Smooth muscle cell (in vitro differentiated cells): ENCODE measurements around the gene FMN1. TPM values are rescaled to one million over a fixed set of nuclear protein-coding genes. Genes with fewer than 3 reads are reported as not detected.

ENCODE experiments used
- DNase-seq: peaks from one replicate; lab custom pipeline; 2025; ENCODE audit not compliant: unreplicated experiment; lab: John Stamatoyannopoulos, UW
- H2AFZ ChIP-seq: fragments of 200-600 bp; sonication (generic); 2 replicates; pipeline ENCODE4 v1.6.0; 2016; ENCODE audit warnings: antibody characterized with exemption, low read depth, mild to moderate bottlenecking
- H3F3A ChIP-seq: fragments of 200-600 bp; sonication (generic); 2 replicates; pipeline ENCODE4 v1.6.0; 2017; ENCODE audit warnings: antibody characterized with exemption, low read depth
- H3K27ac ChIP-seq: fragments of 200-600 bp; sonication (generic); 2 replicates; pipeline ENCODE4 v1.5.1; 2016; ENCODE audit warnings: low read depth, mild to moderate bottlenecking
- H3K27me3 ChIP-seq: fragments of 200-600 bp; sonication (generic); 2 replicates; pipeline ENCODE4 v1.6.1; 2016; ENCODE audit warnings: low read depth, mild to moderate bottlenecking
- H3K36me3 ChIP-seq: fragments of 200-600 bp; sonication (generic); 2 replicates; pipeline ENCODE4 v1.5.1; 2016; ENCODE audit warnings: low read depth
- H3K4me1 ChIP-seq: fragments of 200-600 bp; sonication (generic); 2 replicates; pipeline ENCODE4 v1.5.1; 2016; ENCODE audit warnings: low read depth
- H3K4me2 ChIP-seq: fragments of 200-600 bp; sonication (generic); 2 replicates; pipeline ENCODE4 v1.6.0; 2016; ENCODE audit warnings: mild to moderate bottlenecking
- H3K4me3 ChIP-seq: fragments of 200-600 bp; sonication (generic); 2 replicates; pipeline ENCODE4 v1.5.1; 2016; ENCODE audit warnings: mild to moderate bottlenecking
- H3K79me2 ChIP-seq: fragments of 200-600 bp; sonication (generic); 2 replicates; pipeline ENCODE4 v1.6.0; 2016; ENCODE audit warnings: low read depth, mild to moderate bottlenecking
- H3K9ac ChIP-seq: fragments of 200-600 bp; sonication (generic); 2 replicates; pipeline ENCODE4 v1.6.0; 2016; ENCODE audit warnings: low read depth
- H3K9me3 ChIP-seq: fragments of 200-600 bp; sonication (generic); replicated peaks from 2 replicates; pipeline ENCODE4 v1.5.1; 2016; ENCODE audit warnings: low read depth
- H4K20me1 ChIP-seq: fragments of 200-600 bp; sonication (generic); 2 replicates; pipeline ENCODE4 v1.6.0; 2016; ENCODE audit warnings: low read depth
- CTCF ChIP-seq: fragments of 200-600 bp; sonication (generic); IDR thresholded peaks from 2 replicates; pipeline ENCODE4 v1.5.1; 2017; ENCODE audit warnings: borderline replicate concordance, mild to moderate bottlenecking, antibody characterized with exemption; ENCODE audit not compliant: insufficient read depth, poor library complexity, severe bottlenecking
- WGBS: methylation state at CpG from one replicate; pipeline ENCODE4 v1.1.7; 2016; ENCODE audit warnings: low lambda C conversion rate; 5-methylcytosine and 5-hydroxymethylcytosine counted together
- polyA plus RNA-seq: library from polyadenylated mRNA; unstranded; fragments of >200 nt; fragmentation: Nextera tagmentation; extraction: Ambion mirVana; gene quantifications from 2 replicates; pipeline ENCODE4 v1.2.1, GENCODE V29; 2016
- total RNA-seq: library from RNA; depleted of rRNA; stranded (reverse); fragments of >200 nt; gene quantifications from 2 replicates; pipeline ENCODE4 v1.2.3, GENCODE V29; 2014

FMN1 gene
- total and polyA plus RNA-seq, 2 experiments from 2014 or later: 0.08 to 4.0 TPM

- Histone ChIP-seq H4K20me1 (no peaks in the 10 kb centered on the region), H3K36me3 (no peaks in the 10 kb centered on the region), H3K27me3 (no peaks in the 10 kb centered on the region), H3K9me3 (no peaks in the 10 kb centered on the region), H3F3A (no peaks in the 10 kb centered on the region), H3K79me2 (no peaks in the 10 kb centered on the region), H3K9ac (no peak overlapping the region), H3K4me3 (no peak overlapping the region), H3K4me2 (no peak overlapping the region), H3K4me1 (no peaks in the 10 kb centered on the region), H3K27ac (no peak overlapping the region), H2AFZ (no peak overlapping the region)
- DNase-seq: no peak
- TF ChIP-seq CTCF: no peak
- 87% methylated on average over 2 of the region's 2 CpGs for WGBS
These were observed 457.8 kb downstream of the FMN1 start for GRCh38 chr15:32736701-32737061.

- H3K4me2 ChIP-seq: no peak overlapping the region
- H3K27me3 ChIP-seq: no peaks in the 10 kb centered on the region
- H3K4me1 ChIP-seq: no peaks in the 10 kb centered on the region
- no peaks in the 10 kb centered on the region for H3F3A ChIP-seq
- H3K27ac ChIP-seq: no peak overlapping the region
- no peak overlapping the region for H2AFZ ChIP-seq
- H3K9ac ChIP-seq: no peak overlapping the region
- H3K36me3 ChIP-seq: no peaks in the 10 kb centered on the region
- no peak overlapping the region for H3K4me3 ChIP-seq
- H4K20me1 ChIP-seq: no peaks in the 10 kb centered on the region
- 92% methylated on average over 2 of the region's 2 CpGs for WGBS
- no peaks in the 10 kb centered on the region for H3K79me2 ChIP-seq
- no peaks in the 10 kb centered on the region for H3K9me3 ChIP-seq
- DNase-seq: no peak
- no peak for TF ChIP-seq CTCF
These were observed 458.4 kb downstream of the FMN1 start for GRCh38 chr15:32735989-32736700.

- H3K4me2 ChIP-seq: no peak overlapping the region
- H4K20me1 ChIP-seq: no peaks in the 10 kb centered on the region
- TF ChIP-seq CTCF: no peak
- H3K9me3 ChIP-seq: no peaks in the 10 kb centered on the region
- H3F3A ChIP-seq: peaks cover 4% of the 10 kb centered on the region
- no peak for DNase-seq
- no peak overlapping the region for H2AFZ ChIP-seq
- peaks cover 8% of the 10 kb centered on the region for H3K4me1 ChIP-seq
- no peaks in the 10 kb centered on the region for H3K27me3 ChIP-seq
- WGBS: 62% methylated on average over 3 of the region's 3 CpGs
- no peaks in the 10 kb centered on the region for H3K36me3 ChIP-seq
- peaks cover 4% of the 10 kb centered on the region for H3K79me2 ChIP-seq
- no peak overlapping the region for H3K27ac ChIP-seq
- no peak overlapping the region for H3K9ac ChIP-seq
- no peak overlapping the region for H3K4me3 ChIP-seq
These were observed 461.2 kb downstream of the FMN1 start for GRCh38 chr15:32733281-32733680.

GRCh38 chr15:32732574-32733157, 461.8 kb downstream of the FMN1 start:
- H3K79me2 ChIP-seq: peaks cover 4% of the 10 kb centered on the region

More at GRCh38 chr15:32732574-32733157, 461.8 kb downstream of the FMN1 start:
- Histone ChIP-seq H3K27me3 (no peaks in the 10 kb centered on the region), H2AFZ (no peak overlapping the region), H3F3A (peaks cover 4% of the 10 kb centered on the region), H3K4me1 (peaks cover 8% of the 10 kb centered on the region), H3K36me3 (peaks cover 2% of the 10 kb centered on the region), H3K4me2 (no peak overlapping the region), H3K27ac (no peak overlapping the region), H3K9me3 (no peaks in the 10 kb centered on the region), H4K20me1 (no peaks in the 10 kb centered on the region), H3K4me3 (no peak overlapping the region), H3K9ac (no peak overlapping the region)
- DNase-seq: no peak
- 89% methylated on average over 6 of the region's 6 CpGs for WGBS
- TF ChIP-seq CTCF: no peak
